ENCODE data around the gene BEST1. TPM values are rescaled to one million over a fixed set of nuclear protein-coding genes. Genes with fewer than 3 reads are reported as not detected.

BEST1 gene
- total and polyA plus RNA-seq, 2 of the 13 experiments (the other 11 are each of a cell fraction or from before 2014, with no cell fraction given) = 0.09 to 0.65 TPM

DNA sequence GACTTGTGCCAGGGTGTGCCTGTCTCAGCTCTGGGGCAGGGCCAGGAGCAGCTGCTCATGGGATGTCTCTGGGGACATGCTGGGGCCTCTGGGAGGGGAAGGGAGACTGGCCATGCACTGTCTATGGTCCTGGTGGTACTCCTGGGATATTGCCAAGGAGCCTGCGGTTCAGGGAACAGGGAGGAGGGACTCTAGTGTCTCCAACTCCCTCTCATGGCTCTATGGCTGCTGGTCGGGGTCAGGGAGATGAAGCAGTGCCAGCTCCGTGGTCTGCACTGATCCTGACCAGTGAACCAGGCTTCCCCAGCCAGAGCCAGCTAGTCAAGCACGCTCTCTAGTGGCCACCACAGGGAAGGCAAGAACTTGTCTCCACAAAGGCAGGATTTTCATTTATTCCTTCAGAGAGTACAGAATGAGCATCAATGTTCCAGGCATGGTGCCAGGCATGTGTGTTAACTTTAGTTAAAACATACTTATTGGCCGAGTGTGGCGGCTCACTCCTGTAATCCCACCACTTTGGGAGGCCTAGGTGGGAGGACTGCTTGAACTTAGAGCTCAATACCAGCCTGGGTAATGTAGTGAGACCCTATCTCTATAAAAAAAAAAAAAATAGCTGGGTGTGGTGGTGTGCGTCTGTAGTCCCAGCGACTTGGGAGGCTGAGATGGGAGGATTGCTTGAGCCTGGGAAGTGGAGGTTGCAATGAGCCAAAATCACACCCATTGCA, 2.5 kb upstream of the BEST1 start (continued):
- TF ChIP-seq, protein P1, sequence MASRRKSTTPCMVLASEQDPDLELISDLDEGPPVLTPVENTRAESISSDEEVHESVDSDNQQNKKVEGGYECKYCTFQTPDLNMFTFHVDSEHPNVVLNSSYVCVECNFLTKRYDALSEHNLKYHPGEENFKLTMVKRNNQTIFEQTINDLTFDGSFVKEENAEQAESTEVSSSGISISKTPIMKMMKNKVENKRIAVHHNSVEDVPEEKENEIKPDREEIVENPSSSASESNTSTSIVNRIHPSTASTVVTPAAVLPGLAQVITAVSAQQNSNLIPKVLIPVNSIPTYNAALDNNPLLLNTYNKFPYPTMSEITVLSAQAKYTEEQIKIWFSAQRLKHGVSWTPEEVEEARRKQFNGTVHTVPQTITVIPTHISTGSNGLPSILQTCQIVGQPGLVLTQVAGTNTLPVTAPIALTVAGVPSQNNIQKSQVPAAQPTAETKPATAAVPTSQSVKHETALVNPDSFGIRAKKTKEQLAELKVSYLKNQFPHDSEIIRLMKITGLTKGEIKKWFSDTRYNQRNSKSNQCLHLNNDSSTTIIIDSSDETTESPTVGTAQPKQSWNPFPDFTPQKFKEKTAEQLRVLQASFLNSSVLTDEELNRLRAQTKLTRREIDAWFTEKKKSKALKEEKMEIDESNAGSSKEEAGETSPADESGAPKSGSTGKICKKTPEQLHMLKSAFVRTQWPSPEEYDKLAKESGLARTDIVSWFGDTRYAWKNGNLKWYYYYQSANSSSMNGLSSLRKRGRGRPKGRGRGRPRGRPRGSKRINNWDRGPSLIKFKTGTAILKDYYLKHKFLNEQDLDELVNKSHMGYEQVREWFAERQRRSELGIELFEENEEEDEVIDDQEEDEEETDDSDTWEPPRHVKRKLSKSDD (CRISPR knock-in tag; IDR thresholded peaks at IDR 0.05; ENCODE audit: low read depth) = no peak
- TF ChIP-seq ZKSCAN8 (CRISPR knock-in tag; IDR thresholded peaks at IDR 0.05; ENCODE audit: borderline replicate concordance) (no peak), JUNB (CRISPR knock-in tag; IDR thresholded peaks at IDR 0.05; ENCODE audit: borderline replicate concordance) (no peak), ZNF569 (CRISPR knock-in tag; IDR thresholded peaks at IDR 0.05; ENCODE audit: borderline replicate concordance) (no peak), ZFP62 (CRISPR knock-in tag; IDR thresholded peaks at IDR 0.05) (no peak), ZNF432 (CRISPR knock-in tag; IDR thresholded peaks at IDR 0.05; ENCODE audit: borderline replicate concordance) (no peak), ZNF232 (CRISPR knock-in tag; IDR thresholded peaks at IDR 0.05; ENCODE audit: borderline replicate concordance) (no peak), CENPT (CRISPR knock-in tag; IDR thresholded peaks at IDR 0.05; ENCODE audit: low read depth) (no peak), ARNT (IDR thresholded peaks at IDR 0.05) (no peak), FOXK2 (IDR thresholded peaks at IDR 0.05) (no peak)
- TF ChIP-seq, protein P2, sequence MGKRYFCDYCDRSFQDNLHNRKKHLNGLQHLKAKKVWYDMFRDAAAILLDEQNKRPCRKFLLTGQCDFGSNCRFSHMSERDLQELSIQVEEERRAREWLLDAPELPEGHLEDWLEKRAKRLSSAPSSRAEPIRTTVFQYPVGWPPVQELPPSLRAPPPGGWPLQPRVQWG (CRISPR knock-in tag; IDR thresholded peaks at IDR 0.05; ENCODE audit: borderline replicate concordance, low read depth) = no peak
- TF ChIP-seq, protein P3, sequence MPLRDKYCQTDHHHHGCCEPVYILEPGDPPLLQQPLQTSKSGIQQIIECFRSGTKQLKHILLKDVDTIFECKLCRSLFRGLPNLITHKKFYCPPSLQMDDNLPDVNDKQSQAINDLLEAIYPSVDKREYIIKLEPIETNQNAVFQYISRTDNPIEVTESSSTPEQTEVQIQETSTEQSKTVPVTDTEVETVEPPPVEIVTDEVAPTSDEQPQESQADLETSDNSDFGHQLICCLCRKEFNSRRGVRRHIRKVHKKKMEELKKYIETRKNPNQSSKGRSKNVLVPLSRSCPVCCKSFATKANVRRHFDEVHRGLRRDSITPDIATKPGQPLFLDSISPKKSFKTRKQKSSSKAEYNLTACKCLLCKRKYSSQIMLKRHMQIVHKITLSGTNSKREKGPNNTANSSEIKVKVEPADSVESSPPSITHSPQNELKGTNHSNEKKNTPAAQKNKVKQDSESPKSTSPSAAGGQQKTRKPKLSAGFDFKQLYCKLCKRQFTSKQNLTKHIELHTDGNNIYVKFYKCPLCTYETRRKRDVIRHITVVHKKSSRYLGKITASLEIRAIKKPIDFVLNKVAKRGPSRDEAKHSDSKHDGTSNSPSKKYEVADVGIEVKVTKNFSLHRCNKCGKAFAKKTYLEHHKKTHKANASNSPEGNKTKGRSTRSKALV (CRISPR knock-in tag; IDR thresholded peaks at IDR 0.05) = no peak
- TF ChIP-seq, protein P4, sequence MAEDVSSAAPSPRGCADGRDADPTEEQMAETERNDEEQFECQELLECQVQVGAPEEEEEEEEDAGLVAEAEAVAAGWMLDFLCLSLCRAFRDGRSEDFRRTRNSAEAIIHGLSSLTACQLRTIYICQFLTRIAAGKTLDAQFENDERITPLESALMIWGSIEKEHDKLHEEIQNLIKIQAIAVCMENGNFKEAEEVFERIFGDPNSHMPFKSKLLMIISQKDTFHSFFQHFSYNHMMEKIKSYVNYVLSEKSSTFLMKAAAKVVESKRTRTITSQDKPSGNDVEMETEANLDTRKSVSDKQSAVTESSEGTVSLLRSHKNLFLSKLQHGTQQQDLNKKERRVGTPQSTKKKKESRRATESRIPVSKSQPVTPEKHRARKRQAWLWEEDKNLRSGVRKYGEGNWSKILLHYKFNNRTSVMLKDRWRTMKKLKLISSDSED (CRISPR knock-in tag; IDR thresholded peaks at IDR 0.05) = no peak
- TF ChIP-seq, protein P5, sequence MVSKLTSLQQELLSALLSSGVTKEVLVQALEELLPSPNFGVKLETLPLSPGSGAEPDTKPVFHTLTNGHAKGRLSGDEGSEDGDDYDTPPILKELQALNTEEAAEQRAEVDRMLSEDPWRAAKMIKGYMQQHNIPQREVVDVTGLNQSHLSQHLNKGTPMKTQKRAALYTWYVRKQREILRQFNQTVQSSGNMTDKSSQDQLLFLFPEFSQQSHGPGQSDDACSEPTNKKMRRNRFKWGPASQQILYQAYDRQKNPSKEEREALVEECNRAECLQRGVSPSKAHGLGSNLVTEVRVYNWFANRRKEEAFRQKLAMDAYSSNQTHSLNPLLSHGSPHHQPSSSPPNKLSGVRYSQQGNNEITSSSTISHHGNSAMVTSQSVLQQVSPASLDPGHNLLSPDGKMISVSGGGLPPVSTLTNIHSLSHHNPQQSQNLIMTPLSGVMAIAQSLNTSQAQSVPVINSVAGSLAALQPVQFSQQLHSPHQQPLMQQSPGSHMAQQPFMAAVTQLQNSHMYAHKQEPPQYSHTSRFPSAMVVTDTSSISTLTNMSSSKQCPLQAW (CRISPR knock-in tag; IDR thresholded peaks at IDR 0.05) = 0 out of 2 replicates have a peak, but pooled peaks have one; percentile 39
- TF ChIP-seq, protein P6, sequence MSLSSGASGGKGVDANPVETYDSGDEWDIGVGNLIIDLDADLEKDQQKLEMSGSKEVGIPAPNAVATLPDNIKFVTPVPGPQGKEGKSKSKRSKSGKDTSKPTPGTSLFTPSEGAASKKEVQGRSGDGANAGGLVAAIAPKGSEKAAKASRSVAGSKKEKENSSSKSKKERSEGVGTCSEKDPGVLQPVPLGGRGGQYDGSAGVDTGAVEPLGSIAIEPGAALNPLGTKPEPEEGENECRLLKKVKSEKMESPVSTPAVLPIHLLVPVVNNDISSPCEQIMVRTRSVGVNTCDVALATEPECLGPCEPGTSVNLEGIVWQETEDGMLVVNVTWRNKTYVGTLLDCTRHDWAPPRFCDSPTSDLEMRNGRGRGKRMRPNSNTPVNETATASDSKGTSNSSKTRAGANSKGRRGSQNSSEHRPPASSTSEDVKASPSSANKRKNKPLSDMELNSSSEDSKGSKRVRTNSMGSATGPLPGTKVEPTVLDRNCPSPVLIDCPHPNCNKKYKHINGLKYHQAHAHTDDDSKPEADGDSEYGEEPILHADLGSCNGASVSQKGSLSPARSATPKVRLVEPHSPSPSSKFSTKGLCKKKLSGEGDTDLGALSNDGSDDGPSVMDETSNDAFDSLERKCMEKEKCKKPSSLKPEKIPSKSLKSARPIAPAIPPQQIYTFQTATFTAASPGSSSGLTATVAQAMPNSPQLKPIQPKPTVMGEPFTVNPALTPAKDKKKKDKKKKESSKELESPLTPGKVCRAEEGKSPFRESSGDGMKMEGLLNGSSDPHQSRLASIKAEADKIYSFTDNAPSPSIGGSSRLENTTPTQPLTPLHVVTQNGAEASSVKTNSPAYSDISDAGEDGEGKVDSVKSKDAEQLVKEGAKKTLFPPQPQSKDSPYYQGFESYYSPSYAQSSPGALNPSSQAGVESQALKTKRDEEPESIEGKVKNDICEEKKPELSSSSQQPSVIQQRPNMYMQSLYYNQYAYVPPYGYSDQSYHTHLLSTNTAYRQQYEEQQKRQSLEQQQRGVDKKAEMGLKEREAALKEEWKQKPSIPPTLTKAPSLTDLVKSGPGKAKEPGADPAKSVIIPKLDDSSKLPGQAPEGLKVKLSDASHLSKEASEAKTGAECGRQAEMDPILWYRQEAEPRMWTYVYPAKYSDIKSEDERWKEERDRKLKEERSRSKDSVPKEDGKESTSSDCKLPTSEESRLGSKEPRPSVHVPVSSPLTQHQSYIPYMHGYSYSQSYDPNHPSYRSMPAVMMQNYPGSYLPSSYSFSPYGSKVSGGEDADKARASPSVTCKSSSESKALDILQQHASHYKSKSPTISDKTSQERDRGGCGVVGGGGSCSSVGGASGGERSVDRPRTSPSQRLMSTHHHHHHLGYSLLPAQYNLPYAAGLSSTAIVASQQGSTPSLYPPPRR (CRISPR knock-in tag; IDR thresholded peaks at IDR 0.05; ENCODE audit: borderline replicate concordance) = no peak
